PC-3 (cell line): ENCODE measurements around the gene POLR2B. TPM values are rescaled to one million over a fixed set of nuclear protein-coding genes. Genes with fewer than 3 reads are reported as not detected.

Source experiments
- ATAC-seq: fragments of 200-7000 bp; cut with Tn5 transposase; 2 replicates; pipeline ENCODE4 v1.9.1; 2020; ENCODE audit warnings: mild to moderate bottlenecking, moderate library complexity
- BruUV-seq: library from RNA; stranded (reverse); fragments of 400-500 nt; replicated peaks from 2 replicates; lab custom pipeline; 2021; lab: Mats Ljungman, UMichigan
- CTCF ChIA-PET: fragments of 300-600 bp; sonication (Branson Sonifier 250); formaldehyde crosslinking; loops from one replicate; lab custom pipeline; 2022; ENCODE audit warnings: antibody characterized with exemption; lab: Charles Lee
- POLR2A ChIA-PET: fragments of 300-600 bp; sonication (Branson Sonifier 250); formaldehyde crosslinking; loops from one replicate; lab custom pipeline; 2022; ENCODE audit warnings: antibody characterized with exemption; ENCODE audit not compliant: unreplicated experiment; lab: Charles Lee
- DNase-seq: peaks from one replicate; pipeline ENCODE4 v3.0.0-alpha.2; 2015
- H2AFZ ChIP-seq: fragments of 300-600 bp; sonication (generic); 2 replicates; pipeline ENCODE4 v1.6.0; 2016; ENCODE audit warnings: antibody characterized with exemption, low read length
- H3F3A ChIP-seq: fragments of 300-600 bp; sonication (generic); one replicate; pipeline ENCODE4 v1.6.0; 2017; ENCODE audit warnings: antibody characterized with exemption, low read length, control low read depth, mild to moderate bottlenecking; ENCODE audit not compliant: unreplicated experiment
- H3K27ac ChIP-seq: fragments of 300-600 bp; sonication (generic); 2 replicates; pipeline ENCODE4 v1.5.1; 2016; ENCODE audit warnings: mild to moderate bottlenecking, low read length
- H3K27me3 ChIP-seq: fragments of 300-600 bp; sonication (generic); 2 replicates; pipeline ENCODE4 v1.6.1; 2016; ENCODE audit warnings: low read length, mixed read lengths
- H3K36me3 ChIP-seq: fragments of 300-600 bp; sonication (generic); 2 replicates; pipeline ENCODE4 v1.6.1; 2016; ENCODE audit warnings: low read depth, mixed run types, low read length, mixed read lengths
- H3K4me1 ChIP-seq: fragments of 300-600 bp; sonication (generic); 2 replicates; pipeline ENCODE4 v1.5.1; 2016; ENCODE audit warnings: low read length; ENCODE audit not compliant: insufficient read depth
- H3K4me2 ChIP-seq: fragments of 300-600 bp; sonication (generic); 2 replicates; pipeline ENCODE4 v1.6.0; 2016; ENCODE audit warnings: low read length
- H3K4me3 ChIP-seq: fragments of 300-600 bp; sonication (generic); 2 replicates; pipeline ENCODE4 v1.5.1; 2016; ENCODE audit warnings: mild to moderate bottlenecking, low read length, mixed read lengths
- H3K79me2 ChIP-seq: fragments of 300-600 bp; sonication (generic); 2 replicates; pipeline ENCODE4 v1.6.1; 2017; ENCODE audit warnings: low read length, mixed read lengths
- H3K9ac ChIP-seq: fragments of 300-600 bp; sonication (generic); 2 replicates; pipeline ENCODE4 v1.6.0; 2016; ENCODE audit warnings: mild to moderate bottlenecking, low read length
- H3K9me2 ChIP-seq: fragments of 300-600 bp; sonication (generic); replicated peaks from 2 replicates; pipeline ENCODE4 v1.6.1; 2016; ENCODE audit warnings: mixed run types, low read length, mixed read lengths
- H3K9me3 ChIP-seq: fragments of 300-600 bp; sonication (generic); 2 replicates; pipeline ENCODE4 v1.6.1; 2016; ENCODE audit warnings: low read length, mixed read lengths
- H4K20me1 ChIP-seq: fragments of 300-600 bp; sonication (generic); 2 replicates; pipeline ENCODE4 v1.6.1; 2016; ENCODE audit warnings: low read length, mixed read lengths
- CTCF ChIP-seq: fragments of 300-600 bp; sonication (generic); conservative IDR thresholded peaks from 2 replicates; pipeline ENCODE4 v1.5.1; 2017; ENCODE audit warnings: antibody characterized with exemption, low read depth, mild to moderate bottlenecking, low read length
- EZH2 ChIP-seq: fragments of 300-600 bp; sonication (generic); IDR thresholded peaks from one replicate; pipeline ENCODE4 v1.6.1; 2017; ENCODE audit warnings: antibody characterized with exemption, mild to moderate bottlenecking, low read length; ENCODE audit not compliant: unreplicated experiment
- EZH2phosphoT487 ChIP-seq: fragments of 300-600 bp; sonication (generic); IDR thresholded peaks from 2 replicates; pipeline ENCODE4 v1.6.1; 2018; ENCODE audit warnings: mild to moderate bottlenecking, antibody characterized with exemption, low read length, borderline replicate concordance
- intact Hi-C: fragments of 100-400 bp; cut with micrococcal nuclease; formaldehyde crosslinking; loops from 2 replicates; pipeline ENCODE4 v1.9.0; 2023
- total RNA-seq: library from RNA; depleted of rRNA; stranded (reverse); fragments of >200 nt; gene quantifications from 2 replicates; pipeline ENCODE4 v1.2.3, GENCODE V29; 2014

Gene POLR2B
- total RNA-seq, 1 experiment from 2014 or later, result 190 TPM

- Histone ChIP-seq H4K20me1 (no peaks in the 10 kb centered on the region), H3K36me3 (no peaks in the 10 kb centered on the region), H3F3A (no peaks in the 10 kb centered on the region), H2AFZ (no peak overlapping the region), H3K9ac (no peak overlapping the region), H3K9me3 (no peaks in the 10 kb centered on the region), H3K4me3 (no peak overlapping the region), H3K4me2 (no peak overlapping the region), H3K79me2 (no peaks in the 10 kb centered on the region), H3K9me2 (no peaks in the 10 kb centered on the region), H3K4me1 (no peaks in the 10 kb centered on the region), H3K27ac (no peak overlapping the region), H3K27me3 (no peaks in the 10 kb centered on the region)
- no peak for ATAC-seq
- DNase-seq, result no peak
- no TSS peak for BruUV-seq
- TF ChIP-seq EZH2, result no peak
- TF ChIP-seq CTCF, result no peak
- no peak for TF ChIP-seq EZH2phosphoT487
- CTCF ChIA-PET, result no interaction called here
- POLR2A ChIA-PET, result no interaction called here
- intact Hi-C loops, result loop anchor here (2.0 kb wide), 1 partner anchor 123 kb away; no protein-coding TSS in a partner anchor
Observed at GRCh38 chr4:57039345-57039744, 60.6 kb downstream of the POLR2B start.

GRCh38 chr4:57040510-57040909, 61.8 kb downstream of the POLR2B start:
- H3K9me3 ChIP-seq, result no peaks in the 10 kb centered on the region
- no peaks in the 10 kb centered on the region for H3F3A ChIP-seq
- CTCF ChIA-PET, result no interaction called here
- no peaks in the 10 kb centered on the region for H3K27me3 ChIP-seq
- no peaks in the 10 kb centered on the region for H3K79me2 ChIP-seq
- no peak overlapping the region for H3K9ac ChIP-seq
- ATAC-seq (no peak), DNase-seq (no peak)
- H4K20me1 ChIP-seq, result no peaks in the 10 kb centered on the region
- no TSS peak for BruUV-seq
- POLR2A ChIA-PET, result interaction anchor here (0.7 kb wide), 1 partner anchor 16 kb away, joined by 4 read pairs; no protein-coding TSS in a partner anchor
- H3K27ac ChIP-seq, result no peak overlapping the region
- H3K36me3 ChIP-seq, result no peaks in the 10 kb centered on the region
- intact Hi-C loops, result no loop called here
- no peak for TF ChIP-seq EZH2phosphoT487
- TF ChIP-seq CTCF, result no peak
- no peak for TF ChIP-seq EZH2
- H2AFZ ChIP-seq, result no peak overlapping the region
- H3K4me1 ChIP-seq, result peaks cover 8% of the 10 kb centered on the region; the same call in 1 of the 2 replicates
- no peak overlapping the region for H3K4me3 ChIP-seq
- no peak overlapping the region for H3K4me2 ChIP-seq
- H3K9me2 ChIP-seq, result no peaks in the 10 kb centered on the region

GRCh38 chr4:57041020-57041419, 62.3 kb downstream of the POLR2B start:
- Histone ChIP-seq H3K9me3 (no peaks in the 10 kb centered on the region), H4K20me1 (no peaks in the 10 kb centered on the region), H3K27ac (no peak overlapping the region), H3K9ac (no peak overlapping the region), H3K4me2 (no peak overlapping the region), H3K9me2 (no peaks in the 10 kb centered on the region), H2AFZ (no peak overlapping the region), H3K4me1 (peaks cover 8% of the 10 kb centered on the region; the same call in 1 of the 2 replicates), H3K27me3 (no peaks in the 10 kb centered on the region), H3K36me3 (no peaks in the 10 kb centered on the region), H3K4me3 (no peak overlapping the region), H3K79me2 (no peaks in the 10 kb centered on the region), H3F3A (no peaks in the 10 kb centered on the region)
- ChIA-PET CTCF (no interaction called here), POLR2A (interaction anchor here (0.7 kb wide), 1 partner anchor 17 kb away, joined by 4 read pairs; no protein-coding TSS in a partner anchor)
- TF ChIP-seq EZH2phosphoT487 (no peak), EZH2 (no peak), CTCF (no peak)
- no peak for ATAC-seq
- no TSS peak for BruUV-seq
- no peak for DNase-seq
- intact Hi-C loops, result no loop called here
